ENCODE measurements around the gene MMP11. TPM values are rescaled to one million over a fixed set of nuclear protein-coding genes. Genes with fewer than 3 reads are reported as not detected.

The MMP11 gene
- total and polyA plus RNA-seq, 4 donors = 0.33 to 33.7 (median 0.61) TPM

DNA sequence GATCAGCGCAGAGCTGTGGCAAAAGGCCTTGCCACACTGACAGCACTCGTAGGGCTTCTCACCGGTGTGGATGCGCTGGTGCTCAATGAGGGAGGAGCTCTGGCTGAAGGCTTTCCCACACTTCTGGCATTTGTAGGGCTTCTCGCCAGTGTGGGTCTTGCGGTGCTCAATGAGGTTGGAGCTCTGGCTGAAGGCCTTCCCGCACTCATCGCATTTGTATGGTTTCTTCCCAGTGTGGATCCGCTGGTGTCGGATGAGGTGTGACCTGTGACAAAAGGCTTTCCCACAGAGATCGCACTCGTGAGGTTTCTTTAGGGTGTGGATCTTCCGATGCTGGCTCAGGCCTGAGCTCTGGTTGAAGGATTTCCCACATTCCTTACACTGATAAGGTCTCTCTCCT, 28.6 kb upstream of the MMP11 start:
- TF ChIP-seq HNF4G (IDR thresholded peaks at IDR 0.05) = no peak
- no peak for TF ChIP-seq TAF1 (conservative IDR thresholded peaks at IDR 0.05)
- TF ChIP-seq NR2F2 (IDR thresholded peaks at IDR 0.05) = no peak
- TF ChIP-seq JUND (IDR thresholded peaks at IDR 0.05) = no peak
- TF ChIP-seq, protein P1, sequence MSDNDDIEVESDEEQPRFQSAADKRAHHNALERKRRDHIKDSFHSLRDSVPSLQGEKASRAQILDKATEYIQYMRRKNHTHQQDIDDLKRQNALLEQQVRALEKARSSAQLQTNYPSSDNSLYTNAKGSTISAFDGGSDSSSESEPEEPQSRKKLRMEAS (IDR thresholded peaks at IDR 0.05) = no peak
- TF ChIP-seq, protein P2, sequence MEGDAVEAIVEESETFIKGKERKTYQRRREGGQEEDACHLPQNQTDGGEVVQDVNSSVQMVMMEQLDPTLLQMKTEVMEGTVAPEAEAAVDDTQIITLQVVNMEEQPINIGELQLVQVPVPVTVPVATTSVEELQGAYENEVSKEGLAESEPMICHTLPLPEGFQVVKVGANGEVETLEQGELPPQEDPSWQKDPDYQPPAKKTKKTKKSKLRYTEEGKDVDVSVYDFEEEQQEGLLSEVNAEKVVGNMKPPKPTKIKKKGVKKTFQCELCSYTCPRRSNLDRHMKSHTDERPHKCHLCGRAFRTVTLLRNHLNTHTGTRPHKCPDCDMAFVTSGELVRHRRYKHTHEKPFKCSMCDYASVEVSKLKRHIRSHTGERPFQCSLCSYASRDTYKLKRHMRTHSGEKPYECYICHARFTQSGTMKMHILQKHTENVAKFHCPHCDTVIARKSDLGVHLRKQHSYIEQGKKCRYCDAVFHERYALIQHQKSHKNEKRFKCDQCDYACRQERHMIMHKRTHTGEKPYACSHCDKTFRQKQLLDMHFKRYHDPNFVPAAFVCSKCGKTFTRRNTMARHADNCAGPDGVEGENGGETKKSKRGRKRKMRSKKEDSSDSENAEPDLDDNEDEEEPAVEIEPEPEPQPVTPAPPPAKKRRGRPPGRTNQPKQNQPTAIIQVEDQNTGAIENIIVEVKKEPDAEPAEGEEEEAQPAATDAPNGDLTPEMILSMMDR (IDR thresholded peaks at IDR 0.05; ENCODE audit: low read depth, low read length, missing input control) = no peak
- no peak for TF ChIP-seq SP1 (IDR thresholded peaks at IDR 0.05)
- TF ChIP-seq GABPA (IDR thresholded peaks at IDR 0.05 in 1 of 2, conservative IDR thresholded peaks at IDR 0.05 in 1 of 2) = no peak
- no peak for TF ChIP-seq RAD21 (IDR thresholded peaks at IDR 0.05)
- no peak for TF ChIP-seq ZBTB33 (IDR thresholded peaks at IDR 0.05)
- no peak for TF ChIP-seq HNF4A (conservative IDR thresholded peaks at IDR 0.05)
- TF ChIP-seq EGR1 (IDR thresholded peaks at IDR 0.05; ENCODE audit: low read depth in 2 of 2) = no peak
- no peak for TF ChIP-seq YY1 (IDR thresholded peaks at IDR 0.05)
- TF ChIP-seq FOXA2 (IDR thresholded peaks at IDR 0.05) = no peak
- DNase-seq (ENCODE audit: low spot score) = no peak
- no peak overlapping the region for H3K9ac ChIP-seq (ENCODE audit: low read depth in 1 of 2, low read length in 2 of 2)
- no peaks in the 10 kb centered on the region for H3K9me3 ChIP-seq (ENCODE audit: control insufficient read depth in 4 of 4, low read length in 3 of 4)
- no peak overlapping the region for H3K27ac ChIP-seq (ENCODE audit: low read depth in 1 of 2, low read length in 2 of 2)
- no peak overlapping the region for H3K4me3 ChIP-seq (ENCODE audit: low read depth in 1 of 3, low read length in 3 of 3)
- H3K36me3 ChIP-seq (ENCODE audit: control insufficient read depth in 4 of 4, insufficient read depth in 3 of 4, low read depth in 1 of 4, low read length in 3 of 4) = peaks cover 5 to 26% (median 7%) of the 10 kb centered on the region in 4 donors
- H3K27me3 ChIP-seq (ENCODE audit: control insufficient read depth in 4 of 4, insufficient read depth in 4 of 4, low read length in 3 of 4) = no peaks in the 10 kb centered on the region
- H3K4me1 ChIP-seq (ENCODE audit: control insufficient read depth in 4 of 4, insufficient read depth in 4 of 4, low read length in 3 of 4) = no peaks in the 10 kb centered on the region
- WGBS = 97% methylated on average over 13 of the region's 13 CpGs

GRCh38 chr22:23744485-23744884, 28.2 kb upstream of the MMP11 start:
- WGBS = 97% methylated on average over 14 of the region's 14 CpGs
- H3K36me3 ChIP-seq (ENCODE audit: control insufficient read depth in 4 of 4, insufficient read depth in 3 of 4, low read depth in 1 of 4, low read length in 3 of 4) = peaks cover 5 to 26% (median 7%) of the 10 kb centered on the region in 4 donors
- no peaks in the 10 kb centered on the region for H3K27me3 ChIP-seq (ENCODE audit: control insufficient read depth in 4 of 4, insufficient read depth in 4 of 4, low read length in 3 of 4)
- no peaks in the 10 kb centered on the region for H3K9me3 ChIP-seq (ENCODE audit: control insufficient read depth in 4 of 4, low read length in 3 of 4)
- no peak overlapping the region for H3K9ac ChIP-seq (ENCODE audit: low read depth in 1 of 2, low read length in 2 of 2)
- no peak overlapping the region for H3K27ac ChIP-seq (ENCODE audit: low read depth in 1 of 2, low read length in 2 of 2)
- no peak overlapping the region for H3K4me3 ChIP-seq (ENCODE audit: low read depth in 1 of 3, low read length in 3 of 3)
- no peak for DNase-seq (ENCODE audit: low spot score)
- H3K4me1 ChIP-seq (ENCODE audit: control insufficient read depth in 4 of 4, insufficient read depth in 4 of 4, low read length in 3 of 4) = no peaks in the 10 kb centered on the region
- TF ChIP-seq TAF1 (conservative IDR thresholded peaks at IDR 0.05) (no peak), ZBTB33 (IDR thresholded peaks at IDR 0.05) (no peak), RAD21 (IDR thresholded peaks at IDR 0.05) (no peak), RXRA (IDR thresholded peaks at IDR 0.05) (no peak)
- TF ChIP-seq, protein P3, sequence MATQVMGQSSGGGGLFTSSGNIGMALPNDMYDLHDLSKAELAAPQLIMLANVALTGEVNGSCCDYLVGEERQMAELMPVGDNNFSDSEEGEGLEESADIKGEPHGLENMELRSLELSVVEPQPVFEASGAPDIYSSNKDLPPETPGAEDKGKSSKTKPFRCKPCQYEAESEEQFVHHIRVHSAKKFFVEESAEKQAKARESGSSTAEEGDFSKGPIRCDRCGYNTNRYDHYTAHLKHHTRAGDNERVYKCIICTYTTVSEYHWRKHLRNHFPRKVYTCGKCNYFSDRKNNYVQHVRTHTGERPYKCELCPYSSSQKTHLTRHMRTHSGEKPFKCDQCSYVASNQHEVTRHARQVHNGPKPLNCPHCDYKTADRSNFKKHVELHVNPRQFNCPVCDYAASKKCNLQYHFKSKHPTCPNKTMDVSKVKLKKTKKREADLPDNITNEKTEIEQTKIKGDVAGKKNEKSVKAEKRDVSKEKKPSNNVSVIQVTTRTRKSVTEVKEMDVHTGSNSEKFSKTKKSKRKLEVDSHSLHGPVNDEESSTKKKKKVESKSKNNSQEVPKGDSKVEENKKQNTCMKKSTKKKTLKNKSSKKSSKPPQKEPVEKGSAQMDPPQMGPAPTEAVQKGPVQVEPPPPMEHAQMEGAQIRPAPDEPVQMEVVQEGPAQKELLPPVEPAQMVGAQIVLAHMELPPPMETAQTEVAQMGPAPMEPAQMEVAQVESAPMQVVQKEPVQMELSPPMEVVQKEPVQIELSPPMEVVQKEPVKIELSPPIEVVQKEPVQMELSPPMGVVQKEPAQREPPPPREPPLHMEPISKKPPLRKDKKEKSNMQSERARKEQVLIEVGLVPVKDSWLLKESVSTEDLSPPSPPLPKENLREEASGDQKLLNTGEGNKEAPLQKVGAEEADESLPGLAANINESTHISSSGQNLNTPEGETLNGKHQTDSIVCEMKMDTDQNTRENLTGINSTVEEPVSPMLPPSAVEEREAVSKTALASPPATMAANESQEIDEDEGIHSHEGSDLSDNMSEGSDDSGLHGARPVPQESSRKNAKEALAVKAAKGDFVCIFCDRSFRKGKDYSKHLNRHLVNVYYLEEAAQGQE (IDR thresholded peaks at IDR 0.05) = no peak
- TF ChIP-seq, protein P4, sequence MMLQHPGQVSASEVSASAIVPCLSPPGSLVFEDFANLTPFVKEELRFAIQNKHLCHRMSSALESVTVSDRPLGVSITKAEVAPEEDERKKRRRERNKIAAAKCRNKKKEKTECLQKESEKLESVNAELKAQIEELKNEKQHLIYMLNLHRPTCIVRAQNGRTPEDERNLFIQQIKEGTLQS (IDR thresholded peaks at IDR 0.05) = no peak

Measured in liver (tissue), 9 donors.